Tibial nerve (tissue), 4 donors: ENCODE results near the gene MYOG. TPM values are rescaled to one million over a fixed set of nuclear protein-coding genes. Genes with fewer than 3 reads are reported as not detected.

Experiments
- DNase-seq, 2 donors: peaks; one replicate each; pipeline ENCODE4 v3.0.0-alpha.2; 2019; ENCODE audit warnings: low spot score in 2 of 2
- H3K27ac ChIP-seq, 4 donors: fragments of 200-600 bp; sonication (generic) in 3 of 4; one replicate each; pipeline ENCODE4 v1.5.1; 2017 to 2019; ENCODE audit warnings: mild to moderate bottlenecking in 1 of 4
- H3K27me3 ChIP-seq, 2 donors: fragments of 200-600 bp; sonication (generic) in 1 of 2; one replicate each; pipeline versions ENCODE4 v1.5.1 to v1.6.0; 2017 to 2019
- H3K36me3 ChIP-seq, 3 donors: fragments of 200-600 bp; sonication (generic); one replicate each; pipeline ENCODE4 v1.5.1; 2018 to 2019
- H3K4me1 ChIP-seq, 4 donors: fragments of 200-600 bp; sonication (generic) in 3 of 4; one replicate each; pipeline ENCODE4 v1.5.1; 2017 to 2019
- H3K4me3 ChIP-seq, 4 donors: fragments of 200-600 bp; sonication (generic) in 3 of 4; one replicate each; pipeline ENCODE4 v1.5.1; 2017 to 2019; ENCODE audit warnings: mild to moderate bottlenecking in 1 of 4, moderate library complexity in 1 of 4
- H3K9me3 ChIP-seq, 4 donors: fragments of 200-600 bp; sonication (generic) in 3 of 4; one replicate each; pipeline ENCODE4 v1.5.1; 2017 to 2019
- EP300 ChIP-seq, 2 donors: sonication (generic); formaldehyde crosslinking; IDR thresholded peaks; one replicate each; pipeline ENCODE4 v1.6.1; 2017; ENCODE audit warnings: antibody characterized with exemption in 2 of 2, mild to moderate bottlenecking in 1 of 2
- POLR2A ChIP-seq, 2 donors: fragments of 450-650 bp; IDR thresholded peaks; one replicate each; pipeline ENCODE4 v1.6.1; 2017; ENCODE audit warnings: antibody characterized with exemption in 2 of 2, mild to moderate bottlenecking in 2 of 2, moderate library complexity in 2 of 2
- WGBS, 2 donors: methylation state at CpG; one replicate each; pipeline ENCODE4 v1.1.5; 2018; 5-methylcytosine and 5-hydroxymethylcytosine counted together
- total RNA-seq, 4 donors: library from RNA; depleted of rRNA; stranded (reverse); fragments of >200 nt; gene quantifications; one replicate each; pipeline ENCODE4 v1.1.0, GENCODE V29; 2016
- TF ChIP-seq, protein P1 (sequence below), 5 experiments: fragments of 200-600 bp in 3 of 5; fragments of 450-650 bp in 2 of 5; sonication (generic) in 3 of 5; IDR thresholded peaks; one replicate each; pipeline ENCODE4 v1.5.1; 2016 to 2019; ENCODE audit warnings: antibody characterized with exemption in 5 of 5, mild to moderate bottlenecking in 3 of 5, moderate library complexity in 2 of 5

The MYOG gene
- total RNA-seq, 4 donors from 2014 or later, result not detected

- no peak overlapping the region for H3K27ac ChIP-seq
- TF ChIP-seq, protein P1, sequence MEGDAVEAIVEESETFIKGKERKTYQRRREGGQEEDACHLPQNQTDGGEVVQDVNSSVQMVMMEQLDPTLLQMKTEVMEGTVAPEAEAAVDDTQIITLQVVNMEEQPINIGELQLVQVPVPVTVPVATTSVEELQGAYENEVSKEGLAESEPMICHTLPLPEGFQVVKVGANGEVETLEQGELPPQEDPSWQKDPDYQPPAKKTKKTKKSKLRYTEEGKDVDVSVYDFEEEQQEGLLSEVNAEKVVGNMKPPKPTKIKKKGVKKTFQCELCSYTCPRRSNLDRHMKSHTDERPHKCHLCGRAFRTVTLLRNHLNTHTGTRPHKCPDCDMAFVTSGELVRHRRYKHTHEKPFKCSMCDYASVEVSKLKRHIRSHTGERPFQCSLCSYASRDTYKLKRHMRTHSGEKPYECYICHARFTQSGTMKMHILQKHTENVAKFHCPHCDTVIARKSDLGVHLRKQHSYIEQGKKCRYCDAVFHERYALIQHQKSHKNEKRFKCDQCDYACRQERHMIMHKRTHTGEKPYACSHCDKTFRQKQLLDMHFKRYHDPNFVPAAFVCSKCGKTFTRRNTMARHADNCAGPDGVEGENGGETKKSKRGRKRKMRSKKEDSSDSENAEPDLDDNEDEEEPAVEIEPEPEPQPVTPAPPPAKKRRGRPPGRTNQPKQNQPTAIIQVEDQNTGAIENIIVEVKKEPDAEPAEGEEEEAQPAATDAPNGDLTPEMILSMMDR (IDR thresholded peaks at IDR 0.05), result no peak
- TF ChIP-seq EP300 (IDR thresholded peaks at IDR 0.05) (no peak), POLR2A (IDR thresholded peaks at IDR 0.05) (no peak)
- WGBS, 2 donors, result 95% methylated on average over 14 of the region's 14 CpGs
These were observed 41.8 kb downstream of the MYOG start for GRCh38 chr1:203043830-203044545.

GRCh38 chr1:203041351-203041932 lies 44.4 kb downstream of the MYOG start:
- TF ChIP-seq EP300 (IDR thresholded peaks at IDR 0.05) (no peak), POLR2A (IDR thresholded peaks at IDR 0.05) (no peak)
- TF ChIP-seq, protein P1 (IDR thresholded peaks at IDR 0.05), result no peak
- Histone ChIP-seq H3K27ac (no peak overlapping the region), H3K27me3 (no peaks in the 10 kb centered on the region), H3K9me3 (no peaks in the 10 kb centered on the region), H3K4me3 (no peak overlapping the region), H3K36me3 (no peaks in the 10 kb centered on the region), H3K4me1 (peaks cover 0 to 14% (median 0%) of the 10 kb centered on the region in 4 donors)
- no peak for DNase-seq
- WGBS, 2 donors, result 84 to 87% methylated on average over 3 of the region's 3 CpGs

More at GRCh38 chr1:203043830-203044545, 41.8 kb downstream of the MYOG start:
- H3K4me3 ChIP-seq, result no peak overlapping the region
- no peaks in the 10 kb centered on the region for H3K9me3 ChIP-seq
- DNase-seq, result no peak
- peaks cover 0 to 8% (median 0%) of the 10 kb centered on the region in 4 donors for H3K4me1 ChIP-seq
- H3K27me3 ChIP-seq, result no peaks in the 10 kb centered on the region
- no peaks in the 10 kb centered on the region for H3K36me3 ChIP-seq

GRCh38 chr1:203040513-203041275 lies 45.1 kb downstream of the MYOG start:
- H3K9me3 ChIP-seq, result no peaks in the 10 kb centered on the region
- DNase-seq, result no peak
- WGBS, 2 donors, result 51 to 64% methylated on average over 5 of the region's 5 CpGs
- no peaks in the 10 kb centered on the region for H3K36me3 ChIP-seq
- H3K27ac ChIP-seq, result no peak overlapping the region
- H3K27me3 ChIP-seq, result no peaks in the 10 kb centered on the region
- TF ChIP-seq, protein P1 (IDR thresholded peaks at IDR 0.05), result no peak
- no peak for TF ChIP-seq POLR2A (IDR thresholded peaks at IDR 0.05)
- no peak for TF ChIP-seq EP300 (IDR thresholded peaks at IDR 0.05)
- no peak overlapping the region for H3K4me3 ChIP-seq
- H3K4me1 ChIP-seq, result peaks cover 0 to 14% (median 0%) of the 10 kb centered on the region in 4 donors

GRCh38 chr1:203039609-203040512 lies 46.0 kb downstream of the MYOG start:
- peaks cover 0 to 14% (median 0%) of the 10 kb centered on the region in 4 donors for H3K4me1 ChIP-seq

More at GRCh38 chr1:203039609-203040512, 46.0 kb downstream of the MYOG start:
- Histone ChIP-seq H3K4me3 (no peak overlapping the region), H3K9me3 (no peaks in the 10 kb centered on the region), H3K27me3 (no peaks in the 10 kb centered on the region), H3K36me3 (no peaks in the 10 kb centered on the region), H3K27ac (no peak overlapping the region)
- WGBS, 2 donors, result 54 to 55% methylated on average over 11 of the region's 11 CpGs
- no peak for DNase-seq
- TF ChIP-seq, protein P1 (IDR thresholded peaks at IDR 0.05), result peak in 1 of 5 experiments; percentile 8
- TF ChIP-seq EP300 (IDR thresholded peaks at IDR 0.05), result no peak
